GM18870 (cell line): ENCODE measurements around the gene KCNQ4.

ENCODE experiments used
- ATAC-seq: cut with Tn5 transposase; IDR thresholded peaks from one replicate; pipeline ENCODE4 v1.9.1; 2021; ENCODE audit warnings: moderate library complexity; ENCODE audit not compliant: unreplicated experiment

KCNQ4 gene

DNA sequence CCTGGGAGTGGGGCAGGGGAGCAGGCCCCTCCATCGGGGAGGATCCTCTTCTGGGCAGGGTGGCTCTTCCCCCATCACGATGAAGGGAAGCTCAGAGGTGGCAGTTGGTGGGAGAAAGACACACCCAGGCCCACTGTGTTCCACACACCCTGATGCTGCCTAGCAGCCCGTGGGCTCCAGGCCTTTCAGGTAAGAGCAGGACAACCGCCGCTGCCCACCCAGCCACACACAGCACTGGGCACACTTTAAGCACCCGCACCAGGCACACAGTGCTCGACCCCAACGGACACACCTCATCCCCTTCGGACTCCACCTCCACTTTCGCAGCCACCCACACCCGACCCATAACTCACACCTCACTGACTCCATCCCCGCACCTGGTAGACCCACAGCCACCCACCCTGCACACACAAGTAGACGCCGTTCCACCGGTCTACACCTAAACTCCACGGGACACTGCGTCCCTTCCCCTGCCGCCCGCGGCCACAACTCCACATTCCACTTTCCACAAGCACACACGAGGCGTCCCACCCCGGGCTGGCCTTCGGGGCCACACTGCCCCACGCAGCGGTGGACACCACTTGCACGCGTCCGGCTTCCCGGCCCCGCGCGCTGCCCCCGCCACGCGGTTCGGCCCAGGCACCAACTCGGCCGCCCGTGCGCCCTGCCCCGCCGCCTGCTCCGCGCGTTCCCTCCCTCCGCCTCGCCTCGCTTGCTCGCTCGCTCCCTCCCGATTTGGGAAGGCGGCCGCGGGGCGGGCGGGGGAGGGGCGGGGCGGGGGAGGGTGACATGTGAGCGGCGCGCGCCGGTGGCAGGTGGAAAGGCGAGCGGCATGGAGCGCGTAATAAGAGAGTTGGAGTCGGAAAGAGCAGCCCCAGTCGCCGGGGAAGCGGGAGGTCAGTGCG lies at the start of gene KCNQ4:
TSS of gene KCNQ4 (plus strand) at position 787 of the 905 bp plus-strand sequence. CDS start 307 bp downstream, outside the sequence.
- no peak for ATAC-seq

DNA sequence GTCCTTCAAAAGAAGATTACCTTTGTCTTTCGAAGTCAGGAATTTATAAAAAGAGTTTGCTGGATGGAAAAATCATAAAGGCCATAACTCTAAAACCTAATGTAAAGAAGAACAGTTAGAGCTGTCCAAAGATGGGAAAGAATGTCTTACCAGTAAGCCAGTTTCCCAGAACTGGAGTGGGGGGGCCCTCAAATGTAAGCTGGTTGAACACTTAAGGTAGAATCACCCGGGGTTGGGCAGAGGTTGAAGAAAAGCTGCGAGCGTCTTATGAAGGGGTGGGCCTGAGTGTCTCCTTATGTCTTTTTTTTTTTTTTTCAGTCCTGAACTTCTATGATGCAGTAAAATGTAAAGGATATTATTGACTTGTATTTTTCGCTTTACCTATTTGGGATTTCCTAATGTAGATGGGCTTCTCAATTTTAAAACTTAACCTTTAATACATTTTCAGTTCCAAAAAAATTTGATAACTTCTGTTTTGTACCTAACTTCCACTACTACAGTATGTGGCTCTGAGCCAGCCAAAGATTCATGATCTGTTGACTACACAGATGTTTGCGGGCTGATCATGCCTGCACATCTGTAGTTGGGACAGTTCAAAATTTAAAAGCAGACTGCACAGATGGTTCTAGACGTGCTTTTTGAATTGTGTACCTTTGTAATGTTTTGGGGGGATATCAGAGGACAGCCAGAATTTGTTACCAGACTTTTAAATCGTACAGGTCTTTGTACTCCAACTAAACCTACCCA lies 48.5 kb upstream of the KCNQ4 start:
- no peak for ATAC-seq

DNA sequence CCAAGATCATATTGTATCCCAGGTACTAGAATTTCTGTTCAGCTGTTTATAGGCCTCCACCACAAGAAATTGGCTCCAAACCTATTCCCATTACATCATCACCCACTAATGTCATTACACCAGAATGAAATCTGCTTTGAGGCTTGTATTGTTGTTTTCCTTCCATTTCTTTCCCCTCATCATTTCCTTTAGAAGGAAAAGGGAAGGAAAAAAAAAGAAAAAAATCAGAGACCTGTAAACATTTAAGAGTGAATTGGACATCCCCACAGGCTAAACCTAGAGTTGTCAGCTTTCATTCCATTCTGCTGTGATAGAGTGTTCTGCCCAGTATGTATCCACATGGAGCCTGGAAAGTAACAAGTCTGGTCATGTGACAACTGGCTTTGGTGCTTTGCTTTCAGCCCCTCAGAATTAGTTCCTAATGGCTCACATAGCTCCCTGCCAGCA lies 47.5 kb upstream of the KCNQ4 start:
- no peak for ATAC-seq

DNA sequence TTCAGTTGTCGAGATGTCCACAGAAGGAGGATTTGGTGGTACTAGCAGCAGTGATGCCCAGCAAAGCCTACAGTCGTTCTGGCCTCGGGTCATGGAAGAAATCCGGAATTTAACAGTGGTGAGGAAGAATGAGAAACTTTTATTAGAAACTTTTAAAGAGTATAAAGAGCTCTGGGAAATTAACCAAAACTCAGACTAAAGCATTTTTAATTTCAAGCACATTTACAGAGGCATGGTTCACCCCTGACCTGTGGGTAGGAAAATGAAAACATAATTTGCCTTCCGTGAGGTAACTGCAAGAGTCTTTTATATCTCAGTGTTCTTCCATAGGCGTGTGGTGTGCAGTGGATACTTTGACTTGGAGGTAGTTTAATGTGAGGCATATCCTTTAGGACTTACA lies 44.8 kb upstream of the KCNQ4 start:
- no peak for ATAC-seq

DNA sequence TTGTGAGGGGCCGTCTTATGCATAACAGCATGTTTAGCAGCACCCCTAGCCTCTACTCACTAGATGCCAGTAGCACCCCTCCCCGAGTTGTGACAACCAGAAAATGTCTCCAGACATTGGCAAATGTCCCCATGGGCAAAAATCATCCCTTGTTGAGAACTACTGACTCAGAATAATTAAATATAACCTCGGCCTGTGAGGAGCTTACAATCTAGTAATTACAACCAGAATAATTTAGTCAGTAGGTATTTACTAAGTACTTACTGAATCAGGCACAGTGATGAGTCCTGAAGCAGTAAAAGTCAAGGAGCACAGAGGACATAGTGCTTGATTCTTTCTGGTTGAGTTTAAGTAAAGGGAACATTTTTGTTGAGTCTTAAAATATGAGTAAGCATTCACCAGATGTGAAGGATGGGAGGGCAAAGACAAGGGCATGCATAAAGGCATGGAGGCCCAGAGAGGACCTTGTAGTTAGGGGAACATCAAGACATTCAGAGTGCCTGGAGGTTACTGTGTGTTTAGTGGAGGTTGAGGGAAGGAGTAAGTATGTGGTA lies 44.1 kb upstream of the KCNQ4 start:
- no peak for ATAC-seq

DNA sequence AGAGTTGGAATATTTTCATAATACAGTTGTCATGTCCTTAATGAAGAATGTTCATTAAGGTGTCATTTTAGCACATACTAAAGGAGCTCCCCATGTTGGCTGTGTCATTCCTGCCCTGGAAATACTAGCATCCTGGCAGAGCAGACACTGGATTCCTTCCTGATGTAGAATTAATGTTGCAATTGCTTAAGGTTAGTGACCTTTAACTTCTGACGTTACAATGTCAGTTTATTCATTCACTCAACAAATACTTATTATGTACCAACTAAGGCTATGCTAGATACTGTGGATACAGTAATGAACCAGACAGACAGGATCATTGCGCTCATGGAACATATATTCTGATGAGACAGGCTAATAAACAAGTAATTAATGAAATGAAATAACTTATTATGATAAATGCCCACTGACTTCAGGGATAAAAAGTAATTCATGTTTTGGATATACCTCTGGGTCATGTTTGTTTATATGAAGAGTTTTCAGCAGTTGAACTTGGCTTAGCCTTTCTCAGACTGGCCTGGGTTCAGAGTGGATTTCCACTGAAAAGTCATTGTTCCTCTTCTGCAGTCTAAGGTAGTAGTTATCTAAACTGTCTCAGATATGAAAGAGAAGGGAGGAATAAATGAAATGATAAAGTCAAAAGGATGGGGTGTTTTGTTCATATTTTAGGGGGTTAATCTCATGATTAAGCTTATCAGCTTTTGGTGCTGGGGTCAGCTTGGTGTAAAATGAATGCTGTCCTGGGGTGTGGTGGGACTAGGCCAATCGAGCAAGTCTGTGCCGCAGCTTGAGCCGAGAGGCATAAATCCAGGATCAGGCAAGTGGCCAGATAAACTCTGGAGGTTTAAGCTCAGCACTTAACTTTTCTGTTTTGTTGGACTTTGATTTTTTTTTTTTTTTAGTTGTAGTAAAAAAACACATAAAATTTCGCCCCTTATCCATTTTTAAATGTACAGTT lies 43.3 kb upstream of the KCNQ4 start:
- ATAC-seq: no peak

DNA sequence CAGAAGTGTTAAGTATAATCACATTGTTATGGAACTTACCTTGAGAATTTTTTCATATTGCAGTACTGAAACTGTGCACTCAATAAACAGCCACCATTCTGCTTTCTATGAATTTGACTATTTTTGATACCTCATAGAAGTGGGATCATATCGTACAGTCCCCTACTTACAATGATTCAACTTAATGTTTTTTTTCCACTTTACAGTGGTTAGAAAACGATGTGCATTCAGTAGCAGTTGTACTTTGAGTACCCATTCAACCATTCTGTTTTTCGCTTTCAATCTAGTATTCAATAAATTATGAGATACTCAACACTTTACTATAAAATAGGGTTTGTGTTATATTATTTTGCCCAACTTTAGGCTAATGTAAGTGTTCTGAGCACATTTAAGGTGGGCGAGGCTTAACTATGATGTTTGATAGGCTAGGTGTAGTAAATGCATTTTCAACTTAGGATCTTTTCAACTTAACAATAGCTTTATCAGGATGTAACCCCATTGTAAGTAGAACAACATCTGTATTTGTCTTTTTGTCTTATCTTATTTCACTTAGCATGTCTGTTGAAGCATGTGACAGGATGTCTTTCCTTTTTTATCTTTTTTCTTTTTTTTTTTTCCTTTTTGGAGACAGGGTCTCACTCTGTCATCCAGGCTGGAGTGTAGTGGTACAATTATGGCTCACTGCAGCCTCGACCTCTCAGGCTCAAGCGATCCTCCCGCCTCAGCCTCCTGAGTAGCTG lies 42.4 kb upstream of the KCNQ4 start:
- no peak for ATAC-seq

DNA sequence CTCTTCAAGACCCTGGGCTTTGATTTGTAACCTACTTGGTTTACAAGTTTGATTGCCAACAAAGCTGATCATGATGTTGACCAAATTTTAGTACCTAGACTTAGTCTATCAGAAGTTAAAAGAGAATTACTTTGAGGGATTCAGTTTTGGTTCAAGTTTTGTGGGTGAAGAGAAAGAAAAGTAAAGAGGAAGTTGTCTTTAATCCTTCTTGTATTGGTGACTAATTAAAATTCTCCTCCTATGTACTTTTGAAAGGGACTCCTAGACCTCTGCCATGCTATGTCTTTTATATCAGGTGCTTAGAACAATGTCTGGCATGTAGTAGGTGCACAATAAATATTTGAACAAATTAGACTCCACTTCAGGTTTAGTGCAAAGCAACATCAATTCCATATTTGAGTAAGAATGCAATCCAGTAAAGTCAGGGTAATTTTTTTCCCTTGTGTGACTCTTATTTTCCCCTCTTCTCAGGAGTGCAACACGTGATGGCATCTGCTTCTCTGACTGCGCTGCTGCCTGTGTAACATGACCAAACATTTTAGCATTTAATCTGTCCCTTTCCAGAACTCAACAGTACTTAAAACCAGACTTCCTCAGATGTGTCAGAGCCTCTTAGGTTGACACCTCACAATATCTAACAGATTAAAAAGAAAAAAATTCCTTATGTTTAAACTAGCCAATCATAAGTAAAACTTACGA lies 41.1 kb upstream of the KCNQ4 start:
- ATAC-seq: no peak

DNA sequence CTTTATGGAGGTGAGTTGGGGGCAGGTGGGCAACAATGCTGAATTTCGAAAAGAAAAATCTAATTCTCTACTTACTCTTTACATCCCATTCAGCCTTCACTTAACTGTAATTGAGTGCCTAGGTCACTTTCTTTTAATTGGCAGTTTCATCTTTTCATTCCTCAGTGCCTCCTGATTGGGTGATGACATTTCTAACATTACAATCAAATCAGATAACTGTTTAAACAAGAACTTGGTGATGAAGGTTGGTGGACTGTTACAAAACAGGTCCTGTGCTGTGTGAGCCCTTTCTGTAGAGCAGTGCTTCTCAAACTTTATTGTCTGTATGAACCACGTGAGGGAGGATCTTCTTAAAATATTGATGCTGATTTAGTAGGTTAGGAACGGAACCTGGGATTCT lies 40.1 kb upstream of the KCNQ4 start:
- no peak for ATAC-seq

DNA sequence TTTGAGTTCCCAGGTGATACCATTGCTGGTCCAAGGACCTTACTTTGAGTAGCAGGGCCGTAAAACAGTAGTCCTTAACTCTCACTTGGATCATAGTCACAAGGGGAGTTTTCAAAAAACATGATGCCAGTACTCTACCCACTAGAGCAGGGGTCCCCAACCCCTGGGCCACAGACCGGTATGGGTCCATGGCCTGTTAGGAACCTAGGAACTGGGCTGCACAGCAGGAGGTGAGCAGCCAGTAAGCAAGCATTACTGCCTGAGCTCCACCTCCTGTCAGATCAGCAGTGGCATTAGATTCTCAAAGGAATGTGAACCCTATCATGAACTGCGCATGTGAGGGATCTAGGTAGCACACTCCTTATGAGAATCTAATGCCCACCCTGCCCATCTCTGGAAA lies 39.7 kb upstream of the KCNQ4 start:
- no peak for ATAC-seq

DNA sequence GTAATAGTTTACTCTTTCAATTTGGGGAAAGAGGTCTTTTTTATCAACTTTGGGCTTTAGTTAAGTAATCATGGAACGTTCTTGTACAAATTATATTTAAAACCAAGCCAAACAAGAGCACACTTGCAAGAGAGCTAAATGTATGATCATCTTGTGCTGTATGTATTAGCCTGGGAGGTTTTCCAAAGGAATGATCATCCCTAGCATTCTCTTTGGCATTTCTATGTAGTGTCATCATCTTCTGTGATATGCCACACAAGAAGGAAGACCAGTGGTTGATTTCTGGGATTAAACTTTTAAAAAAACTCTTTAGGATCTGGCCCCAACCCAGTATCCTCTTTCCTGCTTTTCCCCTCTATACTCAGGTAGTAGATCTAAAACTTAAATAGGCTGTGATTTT lies 38.4 kb upstream of the KCNQ4 start:
- no peak for ATAC-seq

DNA sequence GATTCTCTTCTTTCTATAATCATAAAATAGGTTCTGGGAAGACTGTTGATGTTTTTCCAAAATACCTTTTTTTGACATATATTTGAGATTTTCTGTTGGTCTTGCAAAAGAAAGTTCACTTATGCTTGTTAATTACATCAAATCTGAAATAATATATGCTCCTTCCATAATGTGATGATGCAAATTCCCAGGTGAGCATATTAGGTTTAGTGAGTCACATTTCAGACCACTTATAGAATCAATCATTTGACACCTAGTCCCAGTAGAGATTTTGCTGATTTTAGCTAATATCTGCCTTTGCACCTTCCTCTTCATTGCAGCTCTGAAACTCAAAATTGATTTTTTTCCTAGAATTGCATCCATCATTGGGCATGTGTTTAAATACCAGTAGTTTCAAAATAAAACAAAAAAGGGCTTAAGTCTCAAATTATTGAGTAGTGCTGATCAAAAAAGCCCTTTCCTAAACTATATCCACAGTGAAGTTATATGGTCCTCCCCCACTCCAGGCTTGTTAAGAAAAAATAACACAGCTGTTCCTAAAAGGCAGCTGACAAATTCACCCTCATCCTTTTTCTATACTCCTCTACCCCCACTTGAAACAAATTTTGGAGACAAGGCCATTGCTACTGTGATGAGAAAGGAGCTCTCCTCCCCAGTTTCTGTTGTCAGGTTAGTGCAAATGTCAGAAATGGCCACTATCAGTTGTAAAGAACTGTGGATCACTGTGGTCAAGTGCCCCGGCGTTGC lies 37.1 kb upstream of the KCNQ4 start:
- no peak for ATAC-seq

DNA sequence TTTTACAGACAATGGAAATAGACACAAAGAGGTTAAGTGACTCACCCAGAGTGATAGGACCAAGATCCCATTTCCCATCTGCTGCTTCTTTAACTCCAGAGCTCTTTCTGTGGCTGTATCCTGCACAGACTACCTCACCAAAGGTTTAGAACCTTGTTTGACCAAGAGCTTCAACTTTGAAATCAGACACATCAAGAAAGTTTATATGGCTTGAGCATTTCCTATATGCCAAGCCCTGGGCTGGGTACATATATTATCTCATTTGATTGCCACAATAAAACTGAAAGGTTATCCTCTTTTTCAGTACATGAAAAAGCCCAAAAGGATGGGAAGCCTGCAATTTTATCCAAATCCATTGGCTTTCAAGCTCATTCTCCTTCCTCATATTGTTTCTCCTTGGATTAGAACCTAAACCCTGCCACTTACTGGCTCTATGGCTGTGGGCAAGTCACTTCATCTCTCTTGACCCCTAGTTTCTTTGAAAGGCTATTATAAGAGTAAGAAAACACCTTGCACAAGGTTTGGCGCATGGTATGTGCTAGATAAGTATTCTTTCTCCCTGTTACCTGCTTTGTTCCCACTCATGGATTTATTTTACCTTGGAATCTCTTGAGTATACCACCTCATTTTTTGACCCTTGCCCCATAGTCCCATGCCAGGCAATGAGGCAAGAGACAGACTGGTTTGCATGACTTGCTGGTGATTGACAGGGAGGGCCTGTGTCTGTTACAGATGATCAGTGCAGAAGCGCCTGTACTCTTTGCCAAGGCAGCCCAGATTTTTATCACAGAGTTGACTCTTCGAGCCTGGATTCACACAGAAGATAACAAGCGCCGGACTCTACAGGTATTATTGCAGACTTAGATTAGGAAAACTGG lies 34.5 kb upstream of the KCNQ4 start:
- ATAC-seq: no peak

DNA sequence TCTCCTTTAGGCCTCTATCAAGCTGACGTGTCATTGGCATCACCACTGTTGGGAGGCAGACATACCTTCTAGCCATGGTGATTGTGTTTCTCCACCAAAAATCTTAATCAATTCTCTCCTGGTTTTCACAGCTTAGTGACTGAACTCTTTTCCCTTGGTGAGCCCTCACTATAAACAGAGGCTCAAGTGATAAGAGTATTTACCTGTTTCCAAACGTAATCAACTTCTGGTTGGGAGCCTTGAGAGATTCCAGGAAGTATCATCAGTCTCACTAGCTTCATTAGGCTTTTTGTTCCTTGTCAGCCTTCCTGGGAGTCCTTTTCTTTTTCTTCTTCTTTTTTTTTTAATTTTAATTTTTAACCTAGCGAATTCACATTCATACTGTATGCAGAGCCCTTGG lies 33.8 kb upstream of the KCNQ4 start:
- ATAC-seq: no peak

DNA sequence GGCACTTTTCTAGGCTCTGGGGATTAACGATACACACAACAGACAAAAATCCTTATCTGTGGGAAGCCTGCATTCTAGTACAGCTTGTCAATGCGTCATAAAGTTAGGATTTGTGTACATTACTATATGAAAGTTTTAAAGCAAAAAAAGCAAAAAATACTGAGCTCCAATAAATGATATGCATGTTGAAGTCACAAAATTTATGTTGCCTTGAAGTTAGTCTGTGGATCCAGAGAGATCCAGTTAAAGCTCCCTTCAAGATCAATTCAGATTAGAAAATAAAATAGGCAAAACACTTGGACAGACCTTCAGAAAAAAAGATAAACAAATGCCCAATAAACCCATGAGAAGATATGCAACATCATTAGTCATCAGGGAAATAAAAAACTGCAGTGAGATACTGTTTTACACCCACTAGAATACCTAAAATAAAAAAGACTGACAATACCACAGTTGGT lies 33.1 kb upstream of the KCNQ4 start:
- no peak for ATAC-seq

DNA sequence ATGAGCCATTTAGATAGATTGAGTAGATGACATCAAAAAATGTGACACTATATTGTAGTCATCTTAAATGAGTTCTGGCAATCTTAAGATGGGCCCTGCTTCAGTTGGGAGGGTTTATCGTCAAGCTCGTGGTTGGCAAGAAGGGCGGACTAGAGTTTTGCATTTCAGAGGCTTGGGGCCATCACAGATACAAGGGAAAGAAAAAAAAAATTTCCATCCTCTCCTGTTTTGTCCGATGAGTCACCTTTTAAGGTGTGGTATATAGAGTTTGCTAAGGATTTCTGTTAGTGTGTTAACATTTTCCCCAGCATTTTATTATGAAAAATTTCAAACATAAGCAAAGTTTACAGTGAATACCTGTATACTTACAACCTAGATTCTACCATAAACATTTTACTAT lies 31.8 kb upstream of the KCNQ4 start:
- no peak for ATAC-seq

DNA sequence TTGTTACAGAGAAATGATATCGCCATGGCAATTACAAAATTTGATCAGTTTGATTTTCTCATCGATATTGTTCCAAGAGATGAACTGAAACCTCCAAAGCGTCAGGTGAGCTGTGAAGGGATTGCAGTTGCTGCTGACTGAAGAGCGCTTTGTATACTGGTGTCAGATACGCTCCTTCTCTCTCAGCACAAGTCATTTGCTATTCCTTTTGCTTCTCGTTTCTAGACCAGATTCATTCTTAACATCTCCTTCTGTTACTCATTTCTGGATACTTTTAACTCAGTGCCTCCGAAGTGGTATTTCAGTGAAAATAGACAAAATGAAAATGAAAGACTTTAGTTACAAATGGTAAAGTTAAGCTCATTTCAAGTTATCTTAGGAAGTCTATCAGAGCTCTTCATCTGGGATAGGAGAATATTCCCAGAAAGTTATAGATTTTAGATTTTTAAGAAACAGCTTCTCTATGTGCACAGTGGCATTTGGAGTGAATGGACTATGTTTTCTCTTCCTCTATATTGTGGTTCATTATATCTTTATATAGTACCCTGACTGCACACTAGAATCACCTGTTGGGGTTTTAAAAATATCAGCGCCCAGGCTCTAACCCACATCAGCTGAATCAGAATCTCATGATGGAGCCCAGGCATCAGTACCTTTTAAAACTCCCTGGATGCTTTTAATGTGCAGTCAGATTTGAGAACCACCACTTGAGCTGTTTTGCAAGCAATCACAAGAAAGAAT lies 30.3 kb upstream of the KCNQ4 start:
- no peak for ATAC-seq
